Testis (tissue), 2 donors: ENCODE results near the gene HOXC12.

Experiments used
- POLR2A ChIP-seq: fragments of 450-650 bp; IDR thresholded peaks from one replicate; pipeline ENCODE4 v1.6.1; 2017; ENCODE audit warnings: antibody characterized with exemption, mild to moderate bottlenecking, moderate library complexity
- TF ChIP-seq, protein P1 (sequence below), 3 experiments: fragments of 450-650 bp in 2 of 3; fragments of 200-600 bp in 1 of 3; sonication (generic) in 1 of 3; IDR thresholded peaks; one replicate each; pipeline ENCODE4 v1.5.1; 2016 to 2019; ENCODE audit warnings: antibody characterized with exemption in 3 of 3, mild to moderate bottlenecking in 2 of 3, moderate library complexity in 1 of 3

DNA sequence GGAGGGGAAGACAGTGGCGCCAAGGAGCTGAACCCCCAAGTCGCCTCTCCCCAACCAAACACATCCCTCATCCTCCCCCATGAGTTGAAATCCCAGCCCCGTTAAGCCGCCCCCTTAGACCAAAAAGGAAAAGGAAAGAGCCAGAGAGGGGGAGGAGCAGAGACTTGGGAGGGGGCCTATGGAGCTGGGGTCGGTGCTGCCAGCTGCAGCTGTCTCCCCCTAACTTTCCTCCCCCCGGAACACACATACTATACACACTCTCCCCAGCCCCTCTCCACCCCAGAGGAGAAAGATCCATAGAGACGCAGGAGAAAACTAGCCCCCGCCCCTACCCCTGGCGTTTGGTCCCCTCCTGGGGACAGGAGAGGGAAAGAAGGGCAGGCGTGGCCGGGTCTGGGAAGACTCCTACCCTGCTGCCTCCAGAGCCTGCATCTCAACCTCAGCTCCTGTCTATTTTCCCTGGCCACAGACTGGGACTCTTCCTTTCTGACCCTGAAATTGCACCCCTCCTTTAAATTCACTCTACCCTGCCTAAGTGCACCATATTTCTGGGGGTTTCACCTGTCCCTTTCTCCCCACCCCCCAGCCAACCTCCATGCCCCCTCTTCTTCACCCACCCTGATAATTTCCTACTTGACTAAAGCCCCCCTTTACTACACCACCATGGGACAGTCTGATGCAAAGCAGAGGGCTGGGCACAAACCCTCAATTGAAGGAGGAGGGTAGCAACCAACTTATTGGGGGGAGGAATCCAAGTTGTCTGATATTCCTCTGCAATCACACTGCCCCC, 43.6 kb downstream of the HOXC12 start:
- TF ChIP-seq, protein P1, sequence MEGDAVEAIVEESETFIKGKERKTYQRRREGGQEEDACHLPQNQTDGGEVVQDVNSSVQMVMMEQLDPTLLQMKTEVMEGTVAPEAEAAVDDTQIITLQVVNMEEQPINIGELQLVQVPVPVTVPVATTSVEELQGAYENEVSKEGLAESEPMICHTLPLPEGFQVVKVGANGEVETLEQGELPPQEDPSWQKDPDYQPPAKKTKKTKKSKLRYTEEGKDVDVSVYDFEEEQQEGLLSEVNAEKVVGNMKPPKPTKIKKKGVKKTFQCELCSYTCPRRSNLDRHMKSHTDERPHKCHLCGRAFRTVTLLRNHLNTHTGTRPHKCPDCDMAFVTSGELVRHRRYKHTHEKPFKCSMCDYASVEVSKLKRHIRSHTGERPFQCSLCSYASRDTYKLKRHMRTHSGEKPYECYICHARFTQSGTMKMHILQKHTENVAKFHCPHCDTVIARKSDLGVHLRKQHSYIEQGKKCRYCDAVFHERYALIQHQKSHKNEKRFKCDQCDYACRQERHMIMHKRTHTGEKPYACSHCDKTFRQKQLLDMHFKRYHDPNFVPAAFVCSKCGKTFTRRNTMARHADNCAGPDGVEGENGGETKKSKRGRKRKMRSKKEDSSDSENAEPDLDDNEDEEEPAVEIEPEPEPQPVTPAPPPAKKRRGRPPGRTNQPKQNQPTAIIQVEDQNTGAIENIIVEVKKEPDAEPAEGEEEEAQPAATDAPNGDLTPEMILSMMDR (IDR thresholded peaks at IDR 0.05), result no peak
- TF ChIP-seq POLR2A, result no peak
